H4 (cell line): ENCODE measurements around the gene NINJ2. TPM values are rescaled to one million over a fixed set of nuclear protein-coding genes. Genes with fewer than 3 reads are reported as not detected.

Experiments used
- DNase-seq: peaks from one replicate; pipeline ENCODE4 v3.0.0-alpha.2; 2015; ENCODE audit warnings: low spot score
- total RNA-seq: library from RNA; depleted of rRNA; stranded (reverse); fragments of >200 nt; shearing (Covaris generic); gene quantifications from 2 replicates; pipeline ENCODE4 v1.2.3, GENCODE V29; 2014; rRNA removed

Gene NINJ2
- total RNA-seq, 1 experiment from 2014 or later = not detected

- no peak for DNase-seq
Observed at GRCh38 chr12:531951-532585, 131.2 kb downstream of the NINJ2 start.

GRCh38 chr12:530821-531220 is 132.4 kb downstream of the NINJ2 start:
- DNase-seq = no peak

GRCh38 chr12:530308-530707 is 132.9 kb downstream of the NINJ2 start:
- peak; percentile 63 for DNase-seq

- no peak for DNase-seq
Observed at GRCh38 chr12:527729-528128, 135.5 kb downstream of the NINJ2 start.

DNA sequence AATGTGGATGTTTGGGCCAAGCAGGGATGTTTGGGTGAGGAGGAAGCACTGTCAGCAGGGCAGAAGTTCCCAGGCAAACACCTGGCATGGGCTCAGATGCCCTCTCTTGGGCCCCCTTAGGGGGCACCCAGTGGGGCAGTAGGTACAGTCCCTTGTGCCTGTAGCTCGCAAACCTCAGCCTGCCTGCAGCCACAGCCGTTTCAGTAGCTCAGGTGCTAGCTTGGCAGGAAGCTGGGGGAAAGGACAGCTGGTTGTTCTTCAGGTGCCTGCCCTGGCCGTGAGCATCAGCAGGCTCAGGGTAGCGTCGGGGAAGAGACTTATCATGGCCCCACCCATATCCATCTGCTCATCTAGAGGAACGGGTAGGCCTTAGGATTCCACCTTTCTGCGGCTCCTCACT is 136.0 kb downstream of the NINJ2 start:
- no peak for DNase-seq

- DNase-seq = peak; percentile 1
Observed at GRCh38 chr12:526089-526488, 137.2 kb downstream of the NINJ2 start.

- no peak for DNase-seq
Observed at GRCh38 chr12:524167-524951, 138.9 kb downstream of the NINJ2 start.

DNA sequence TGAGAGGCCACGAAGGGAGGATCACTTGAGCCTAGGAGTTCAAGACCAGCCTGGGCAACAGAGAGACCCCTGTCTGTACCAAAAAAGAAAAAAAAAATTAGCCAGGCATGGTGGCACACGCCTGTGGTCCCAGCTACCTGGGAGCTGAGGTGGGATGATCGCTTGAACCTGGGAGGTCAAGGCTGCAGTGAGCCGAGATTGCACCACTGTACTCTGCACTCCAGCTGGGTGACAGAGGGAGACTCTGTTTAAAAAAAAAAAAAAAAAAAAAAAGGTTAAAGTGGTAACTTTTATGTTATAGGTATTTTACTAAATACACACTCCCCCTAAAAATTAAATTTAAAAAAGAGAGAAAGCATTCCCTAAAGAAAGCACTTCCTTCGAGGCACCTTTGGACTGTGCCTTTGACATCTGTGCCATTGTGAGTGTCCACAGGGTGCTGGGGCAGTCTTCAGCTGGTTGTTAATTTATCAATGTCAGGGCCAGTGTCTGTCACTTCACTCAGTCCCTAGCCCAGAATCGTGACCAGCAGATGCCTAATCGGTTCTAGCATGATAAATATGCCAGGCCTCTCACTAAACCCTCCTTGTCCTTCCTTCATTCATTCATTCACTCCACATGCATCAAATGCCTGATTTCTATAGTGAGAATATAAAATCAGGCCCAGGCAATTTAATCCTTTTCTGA is 140.4 kb downstream of the NINJ2 start:
- DNase-seq = no peak

DNA sequence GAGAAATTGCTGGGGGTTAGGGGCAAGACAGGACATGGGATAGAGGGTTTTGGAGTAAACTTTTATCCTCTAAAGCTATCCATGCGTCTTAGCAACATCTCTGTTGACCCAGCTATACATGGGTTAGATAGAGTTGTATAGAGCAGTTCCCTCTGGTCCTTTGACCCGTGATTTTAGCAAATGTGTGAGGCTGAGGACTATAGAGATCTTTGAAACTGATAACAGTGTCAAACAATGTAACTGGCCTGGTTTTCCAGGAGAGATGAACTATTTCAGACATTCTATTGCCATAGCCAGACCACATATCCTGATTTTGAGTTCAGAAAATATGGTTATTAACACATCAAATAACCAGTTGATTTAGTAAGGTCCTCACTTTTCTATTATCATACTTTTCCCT is 143.1 kb downstream of the NINJ2 start:
- DNase-seq = no peak

DNA sequence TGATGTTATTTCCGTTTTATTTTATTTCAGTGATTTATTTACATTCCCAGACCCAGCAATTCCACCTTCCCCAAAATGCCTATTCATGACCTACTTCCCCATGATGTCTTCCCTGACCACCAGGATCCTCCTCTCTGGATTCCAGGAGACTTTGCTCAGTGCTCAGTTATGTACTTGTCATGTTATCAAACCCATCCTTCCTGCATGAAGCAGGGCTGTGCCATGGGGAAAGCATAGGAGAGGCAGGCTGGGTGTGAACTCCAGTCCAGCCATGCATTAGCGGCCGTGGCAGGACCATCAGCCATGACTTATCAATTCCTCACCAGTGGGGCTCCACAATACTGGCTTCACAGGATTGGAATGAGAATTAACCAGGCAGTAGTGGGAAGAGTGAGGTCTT is 145.7 kb downstream of the NINJ2 start:
- no peak for DNase-seq

Other genes with a start within 250 kb of the NINJ2 start
- gene B4GALNT3, start 203.5 kb downstream of the NINJ2 start, total RNA-seq = 3.0 and 3.3 TPM in 2 replicates
- 28.4 and 38.6 TPM in 2 replicates for gene WNK1, start 89.1 kb upstream of the NINJ2 start, total RNA-seq